GM10847 (cell line): ENCODE data around the gene GFOD2.

ENCODE experiments used
- POLR2A ChIP-seq: IDR thresholded peaks from 2 replicates; pipeline ENCODE4 v1.6.1; 2011; ENCODE audit not compliant: insufficient read length; ENCODE audit errors: extremely low read depth

GFOD2 gene

DNA sequence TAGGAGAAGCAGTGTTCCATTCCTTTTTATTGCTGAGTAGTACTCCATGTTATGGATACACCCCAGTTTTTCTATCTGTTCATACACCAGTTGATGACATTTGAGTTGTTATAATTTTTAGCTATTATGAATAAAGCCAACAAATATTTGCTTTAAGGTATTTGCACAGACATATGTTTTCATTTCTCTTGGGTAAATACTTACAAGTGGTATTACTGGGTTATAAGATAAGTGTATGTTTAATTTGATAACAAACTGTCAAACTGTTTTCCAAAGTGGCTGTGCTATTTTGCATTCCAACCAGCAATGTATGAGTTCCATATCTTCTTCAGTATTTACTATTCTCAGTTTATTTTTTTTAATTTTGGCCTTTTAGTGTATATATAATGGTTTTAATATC lies 27.7 kb upstream of the GFOD2 start:
- TF ChIP-seq POLR2A, result no peak

DNA sequence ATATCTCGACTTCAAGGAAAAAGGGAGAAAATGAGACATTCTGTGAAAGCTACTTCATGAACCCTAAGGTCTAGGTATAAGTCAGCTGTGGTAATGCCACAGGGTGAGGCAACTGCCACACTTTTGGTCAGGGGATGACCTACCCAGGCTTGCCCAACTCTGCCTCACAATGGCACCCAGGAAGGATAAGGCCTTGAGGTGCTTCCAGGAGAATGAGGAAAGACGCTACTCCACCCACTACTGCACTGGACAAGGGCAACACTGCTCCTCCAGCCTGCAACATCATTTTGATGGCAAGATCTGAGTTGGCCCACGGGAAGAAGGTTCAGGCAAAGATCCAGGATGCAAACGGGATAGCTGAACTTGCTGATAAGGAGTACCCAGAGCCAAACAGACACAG lies 22.0 kb upstream of the GFOD2 start:
- no peak for TF ChIP-seq POLR2A

DNA sequence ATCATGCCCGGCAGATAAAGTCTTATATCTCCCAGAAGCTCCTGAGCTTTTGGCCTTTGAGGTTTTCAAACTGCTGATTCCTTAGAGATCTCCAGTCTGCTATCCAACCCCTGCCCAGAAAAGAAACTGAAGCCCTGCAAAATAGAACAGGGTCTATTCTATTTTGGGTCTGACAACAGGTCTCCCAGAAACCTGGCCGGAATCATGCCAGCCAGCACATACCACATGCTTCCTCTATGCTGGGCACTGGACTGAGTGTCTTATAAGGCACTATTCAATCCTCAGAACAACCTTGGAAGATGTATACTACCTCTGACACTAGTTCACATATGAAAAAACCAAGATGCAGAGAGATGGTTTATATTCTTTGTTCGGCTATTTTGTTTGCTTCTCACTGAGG lies 21.3 kb upstream of the GFOD2 start:
- TF ChIP-seq POLR2A, result no peak

DNA sequence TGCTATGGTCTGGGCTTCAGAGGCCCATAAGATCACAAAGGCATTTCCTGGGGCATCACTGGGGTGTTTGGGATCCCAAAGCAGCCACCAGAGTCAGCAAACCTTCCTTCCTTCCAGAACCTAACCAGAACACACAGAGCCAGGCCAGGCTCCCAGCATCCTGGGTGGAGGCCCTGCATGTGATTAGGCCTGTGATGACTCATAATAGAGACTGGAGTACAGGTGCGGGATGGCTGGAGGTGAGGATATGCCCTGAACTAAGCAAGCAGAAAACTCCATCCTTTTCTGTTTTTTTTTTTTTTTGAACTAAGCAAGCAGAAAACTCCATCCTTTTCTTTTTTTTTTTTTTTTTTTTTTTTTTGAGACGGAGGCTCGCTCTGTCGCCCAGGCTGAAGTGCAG lies 17.7 kb upstream of the GFOD2 start:
- TF ChIP-seq POLR2A, result no peak

DNA sequence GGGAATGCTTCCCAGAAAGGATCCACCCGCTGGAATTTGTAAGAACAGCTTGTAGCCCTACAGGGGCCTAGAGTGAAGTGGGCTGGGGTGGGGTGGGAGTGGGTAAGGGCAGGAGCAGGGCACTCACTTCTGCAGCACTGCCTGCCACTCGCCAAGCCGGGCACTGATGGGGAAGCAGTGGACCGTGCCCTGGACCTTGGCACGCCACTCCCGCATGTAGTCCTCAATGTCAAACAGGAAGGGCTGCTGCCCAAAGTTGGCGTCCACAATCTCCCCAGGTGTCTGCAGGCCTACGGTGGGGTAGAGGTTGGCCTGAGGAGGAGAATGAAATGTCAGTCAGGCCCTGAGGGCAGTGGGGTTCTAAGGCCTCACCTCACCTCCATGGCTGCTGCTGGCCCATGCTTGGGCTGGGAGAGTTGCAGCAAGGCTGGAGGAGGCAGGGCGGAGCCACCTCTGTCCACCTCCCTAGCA lies 15.7 kb upstream of the GFOD2 start:
- TF ChIP-seq POLR2A, result no peak

DNA sequence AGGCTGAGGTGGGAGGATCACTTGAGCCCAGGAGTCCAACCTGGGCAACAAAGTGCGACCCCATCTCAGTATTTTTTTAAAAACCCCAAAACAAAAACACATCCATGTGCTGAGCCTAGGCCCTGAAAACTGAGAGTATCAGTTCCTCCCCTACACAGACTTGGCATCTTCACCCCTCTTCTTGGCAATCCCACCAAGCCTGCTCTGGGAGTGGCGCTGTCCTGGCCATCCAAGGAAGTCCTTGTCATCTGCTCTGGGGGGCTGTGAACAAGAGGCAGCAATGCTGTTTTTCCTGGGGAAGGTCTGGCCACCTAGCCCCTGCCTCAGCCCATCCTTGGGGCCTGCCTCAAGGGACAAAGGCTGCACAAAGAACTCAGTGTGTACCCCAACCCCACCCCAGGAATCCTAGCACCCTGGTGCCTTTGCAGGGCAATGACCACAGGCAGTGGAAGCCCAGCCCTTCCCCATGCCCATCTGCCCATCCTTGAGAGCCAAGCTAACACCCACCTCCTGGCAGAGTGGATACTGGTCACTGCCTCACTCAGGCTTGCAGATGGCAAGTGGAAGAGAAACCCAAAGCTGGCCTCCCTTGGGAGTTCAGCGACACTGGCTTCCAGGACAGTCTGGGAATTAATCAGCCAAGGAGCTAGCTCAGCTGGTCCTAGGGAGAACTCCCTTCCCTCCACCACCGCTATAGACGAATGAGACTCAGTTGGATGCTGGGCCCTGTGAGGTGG lies 14.8 kb upstream of the GFOD2 start:
- no peak for TF ChIP-seq POLR2A

DNA sequence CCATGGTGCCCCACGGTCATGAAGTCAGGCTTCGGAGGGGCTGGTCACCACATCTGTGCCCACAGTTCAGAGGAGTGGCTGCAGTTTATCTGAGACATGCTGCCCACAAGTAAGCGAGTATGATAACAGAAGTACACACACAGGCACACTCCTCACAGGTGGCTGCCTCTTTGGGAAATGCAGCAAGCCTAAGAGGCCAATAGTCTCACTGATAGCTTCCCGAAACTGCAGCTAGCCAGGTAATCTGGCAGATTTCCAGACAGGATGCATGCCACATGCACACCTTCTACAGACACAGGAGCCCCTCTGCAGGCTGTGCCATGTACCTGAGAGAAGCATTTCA lies 12.6 kb upstream of the GFOD2 start:
- TF ChIP-seq POLR2A, result no peak

DNA sequence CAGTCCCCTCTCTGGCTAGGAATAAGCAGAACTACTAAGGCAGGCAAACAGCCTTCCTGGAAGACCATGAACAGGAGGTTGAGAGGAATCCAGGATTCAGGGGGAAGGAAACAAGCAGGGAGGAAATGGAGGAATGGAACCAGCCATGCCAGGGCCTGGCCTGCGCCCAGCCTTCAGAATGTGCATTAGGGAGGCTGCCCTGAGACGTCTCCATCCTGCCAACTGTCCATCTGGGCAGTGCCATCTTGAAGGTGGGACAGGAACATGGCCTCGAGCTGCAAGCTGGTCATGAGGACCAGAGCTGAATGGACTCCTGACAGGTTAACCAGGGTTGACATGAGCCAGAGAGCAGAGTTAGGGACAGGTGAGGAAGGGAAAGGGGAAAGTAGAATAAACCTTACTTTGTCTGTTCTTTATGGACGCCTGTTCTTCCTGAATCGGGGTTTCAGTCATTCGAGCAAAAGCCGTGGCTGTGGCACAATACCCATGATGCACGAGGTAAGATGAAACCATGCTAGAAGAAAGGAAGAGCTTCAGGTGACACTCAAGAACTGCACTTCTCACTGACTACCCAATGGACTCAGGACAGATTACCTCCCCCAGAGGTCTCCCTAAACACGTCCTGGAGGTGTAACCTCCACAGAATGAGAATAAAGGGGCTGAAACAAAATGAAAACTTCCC lies 12.1 kb upstream of the GFOD2 start:
- no peak for TF ChIP-seq POLR2A

DNA sequence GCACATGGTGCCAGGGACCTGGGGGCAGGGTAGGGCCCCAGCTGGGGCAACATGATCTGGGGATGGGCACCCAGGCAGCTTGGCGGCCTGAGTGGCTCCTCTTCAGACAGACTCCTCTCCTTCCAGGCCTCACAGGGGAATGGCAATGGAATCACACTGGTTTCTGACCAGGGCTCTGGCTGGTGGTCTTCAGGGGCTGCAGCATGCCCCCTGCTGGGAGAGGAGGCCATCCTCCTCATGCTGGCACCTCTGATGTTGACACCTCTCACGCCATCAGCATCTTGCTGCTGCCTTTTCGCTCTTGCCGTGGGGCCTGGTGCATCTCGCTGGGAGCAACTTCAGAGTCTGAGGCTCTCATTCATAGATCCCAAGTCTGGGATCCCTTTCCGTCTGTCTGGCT lies 11.2 kb upstream of the GFOD2 start:
- TF ChIP-seq POLR2A, result no peak

DNA sequence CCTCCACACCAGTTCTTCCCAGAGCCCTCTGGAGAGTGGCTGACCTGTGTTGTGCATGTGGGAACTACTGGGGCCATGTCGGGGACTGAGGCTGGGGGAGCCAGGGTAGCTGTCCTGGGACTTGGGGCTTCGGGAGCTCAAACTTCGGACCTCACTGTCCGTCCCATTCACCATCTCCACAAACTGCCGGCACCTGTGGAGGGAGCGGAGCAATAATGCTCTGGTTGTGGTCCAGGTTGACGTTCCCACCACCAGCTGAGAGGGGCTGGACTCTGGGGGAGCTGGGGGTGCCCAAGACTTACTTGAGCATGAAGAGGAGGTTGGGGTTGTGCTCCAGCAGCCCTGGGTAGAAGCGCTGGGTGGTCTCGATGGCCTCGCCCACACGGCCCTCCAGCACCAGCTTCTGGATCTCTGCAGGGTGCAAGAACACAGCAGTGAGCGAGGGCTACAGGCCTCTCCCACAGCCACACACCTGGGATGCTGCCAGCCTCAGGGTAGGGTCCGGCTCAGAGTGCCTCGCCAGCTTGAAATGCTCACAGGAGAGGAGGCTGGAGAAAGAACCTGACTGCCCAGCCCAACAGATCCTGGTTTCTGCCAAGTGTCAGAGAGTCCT lies 10.6 kb upstream of the GFOD2 start:
- no peak for TF ChIP-seq POLR2A

DNA sequence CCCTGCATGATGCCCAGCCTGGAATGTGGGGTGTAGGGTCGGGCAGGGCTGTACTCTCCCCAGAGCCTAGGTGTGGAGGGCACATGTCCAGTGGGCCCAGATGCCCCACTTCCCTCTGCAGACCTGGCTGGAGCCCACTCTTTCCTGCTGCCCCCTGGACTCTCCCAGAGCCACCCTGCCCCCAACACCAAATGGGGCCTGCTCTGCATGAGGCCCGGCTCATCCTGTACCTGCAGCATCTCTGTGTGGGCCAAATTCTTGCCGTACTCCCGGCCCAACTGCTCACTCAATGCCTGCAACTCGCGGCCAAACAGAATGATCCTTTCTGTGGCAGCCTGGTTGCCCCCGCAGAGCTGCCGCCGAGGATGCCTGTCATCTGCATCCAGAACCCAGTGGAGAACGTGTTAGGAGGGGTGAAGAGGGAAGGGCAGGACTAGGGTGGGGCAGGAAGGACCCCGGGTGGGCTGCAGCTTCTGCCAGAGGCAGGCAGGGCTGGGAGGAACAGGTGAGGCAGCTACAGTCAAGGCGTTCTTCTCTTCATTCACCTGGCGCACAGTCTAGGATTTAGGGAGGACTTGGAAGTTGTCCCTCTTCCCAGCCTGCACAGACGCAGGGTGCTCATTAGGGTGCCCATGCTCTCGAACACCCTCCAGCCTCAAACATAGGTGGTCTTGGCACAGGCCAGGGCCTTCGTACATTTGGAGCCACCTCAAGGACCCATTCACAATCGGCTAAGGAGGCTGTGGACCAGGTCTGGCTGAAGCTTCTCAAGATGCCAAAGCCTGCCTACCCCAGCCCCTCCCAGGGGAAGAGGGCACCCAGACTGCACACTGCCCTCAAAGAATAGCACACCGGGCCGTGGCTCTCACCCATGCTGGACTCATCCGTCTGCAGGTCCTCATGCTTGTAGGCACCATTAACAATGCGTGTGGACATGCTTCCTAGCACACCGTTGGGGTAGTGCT lies 8.7 kb upstream of the GFOD2 start:
- no peak for TF ChIP-seq POLR2A

DNA sequence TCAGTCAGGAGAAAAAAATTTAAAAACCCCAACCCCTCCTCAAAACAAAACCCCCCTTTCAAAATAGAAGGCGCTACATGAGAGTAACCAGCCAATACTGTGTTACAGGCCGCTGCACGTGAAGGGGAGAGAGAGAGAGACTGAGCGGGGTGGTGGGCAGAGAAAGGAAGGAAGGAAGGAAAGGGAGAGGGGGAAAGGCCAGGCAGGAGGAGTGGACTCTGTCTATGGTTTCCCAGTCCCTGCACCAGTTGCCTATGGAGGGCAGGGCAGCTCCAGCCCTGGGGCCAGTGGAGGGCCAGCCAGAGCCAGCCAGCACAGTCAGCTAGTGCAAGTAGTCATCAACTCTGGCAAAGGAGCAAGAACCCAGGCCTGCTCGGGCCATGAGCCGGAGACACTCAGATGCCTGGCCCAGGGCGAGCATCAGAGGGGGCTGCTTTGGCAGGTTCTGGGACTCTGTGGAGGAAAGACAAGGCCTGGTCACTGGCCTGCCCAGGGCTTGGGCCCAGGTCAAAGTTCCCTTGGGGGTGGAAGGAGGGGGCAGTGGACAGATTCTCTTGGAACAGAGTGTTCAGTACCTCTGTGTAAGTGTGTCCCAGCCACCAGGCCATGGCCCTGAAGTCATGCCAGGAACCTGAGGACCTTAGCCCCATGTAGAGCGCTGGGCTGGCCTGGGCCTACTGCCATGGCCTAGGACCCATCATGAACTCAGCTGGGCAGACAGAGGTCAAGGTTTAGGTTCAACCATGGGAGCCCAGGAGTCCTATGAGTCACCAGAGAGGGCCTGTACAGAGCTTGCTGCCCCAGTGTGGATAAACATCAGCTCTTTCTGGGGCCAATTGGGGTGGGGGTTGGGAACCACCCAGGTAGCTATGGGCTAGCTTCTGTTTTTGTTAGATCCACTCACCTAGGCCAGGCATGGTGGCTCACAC lies 7.3 kb upstream of the GFOD2 start:
- no peak for TF ChIP-seq POLR2A

DNA sequence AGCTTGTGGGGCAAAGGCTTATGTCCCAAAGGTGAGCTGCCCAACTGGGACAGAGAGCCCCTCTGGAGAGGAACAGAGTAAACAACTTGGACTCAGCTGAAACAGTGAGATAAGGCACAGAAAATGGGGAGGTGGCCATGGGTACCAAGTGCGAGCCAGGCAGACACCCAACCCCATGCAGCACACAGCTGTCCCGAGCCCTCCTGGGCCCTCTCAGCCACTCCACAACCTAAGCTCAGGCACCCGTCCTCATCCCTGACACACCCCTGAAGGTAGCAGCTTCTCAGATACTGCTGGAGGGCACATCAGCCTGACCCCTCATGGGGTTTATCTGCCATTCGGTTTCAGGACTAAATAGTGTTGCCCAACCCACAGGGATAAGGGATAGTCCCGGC lies 4.8 kb upstream of the GFOD2 start:
- TF ChIP-seq POLR2A, result no peak
